Mesendoderm (in vitro differentiated cells): ENCODE results near the gene SLC18B1. TPM values are rescaled to one million over a fixed set of nuclear protein-coding genes. Genes with fewer than 3 reads are reported as not detected.

Experiments
- DNase-seq: peaks from one replicate; pipeline ENCODE4 v3.0.0; 2013
- H2AK5ac ChIP-seq: 2 replicates; pipeline ENCODE4 v1.6.1; 2013; ENCODE audit warnings: low read length, inconsistent platforms
- H2BK120ac ChIP-seq: 2 replicates; pipeline ENCODE4 v1.6.1; 2013; ENCODE audit warnings: low read depth, mild to moderate bottlenecking, low read length, moderate library complexity, mixed read lengths
- H2BK15ac ChIP-seq: replicated peaks from 2 replicates; pipeline ENCODE4 v1.6.1; 2013; ENCODE audit warnings: low read depth, mild to moderate bottlenecking, moderate library complexity
- H2BK5ac ChIP-seq: 2 replicates; pipeline ENCODE4 v1.6.1; 2013; ENCODE audit warnings: low read length, inconsistent platforms
- H3K18ac ChIP-seq: 2 replicates; pipeline ENCODE4 v1.6.1; 2013; ENCODE audit warnings: mild to moderate bottlenecking, low read length, mixed read lengths
- H3K23ac ChIP-seq: one replicate; pipeline ENCODE4 v1.6.1; 2013; ENCODE audit warnings: low read length
- H3K27ac ChIP-seq: 2 replicates; pipeline ENCODE4 v1.5.1; 2013; ENCODE audit warnings: low read depth, mild to moderate bottlenecking, inconsistent platforms, low read length, moderate library complexity
- H3K27me3 ChIP-seq: 2 replicates; pipeline ENCODE4 v1.6.1; 2013; ENCODE audit warnings: low read length, control low read depth, mild to moderate bottlenecking, inconsistent platforms; ENCODE audit not compliant: insufficient read depth, poor library complexity
- H3K36me3 ChIP-seq: 2 replicates; pipeline ENCODE4 v1.6.1; 2013; ENCODE audit warnings: low read length, inconsistent platforms; ENCODE audit not compliant: control insufficient read depth, insufficient read depth
- H3K4ac ChIP-seq: one replicate; pipeline ENCODE4 v1.6.1; 2013; ENCODE audit warnings: low read depth, mild to moderate bottlenecking, low read length, moderate library complexity
- H3K4me1 ChIP-seq: 2 replicates; pipeline ENCODE4 v1.6.1; 2013; ENCODE audit warnings: low read depth, low read length, inconsistent platforms; ENCODE audit not compliant: control insufficient read depth
- H3K4me2 ChIP-seq: 2 replicates; pipeline ENCODE4 v1.6.1; 2013; ENCODE audit warnings: low read length
- H3K4me3 ChIP-seq: 2 replicates; pipeline ENCODE4 v1.5.1; 2013; ENCODE audit warnings: mild to moderate bottlenecking, low read length
- H3K56ac ChIP-seq: one replicate; pipeline ENCODE4 v1.6.1; 2013; ENCODE audit warnings: low read length
- H3K79me1 ChIP-seq: 2 replicates; pipeline ENCODE4 v1.6.1; 2013; ENCODE audit warnings: low read length, inconsistent platforms
- H3K79me2 ChIP-seq: 2 replicates; pipeline ENCODE4 v1.6.1; 2013; ENCODE audit warnings: mild to moderate bottlenecking, low read length; ENCODE audit not compliant: control insufficient read depth, insufficient read depth
- H3K9ac ChIP-seq: 2 replicates; pipeline ENCODE4 v1.6.1; 2013; ENCODE audit warnings: low read length, inconsistent platforms
- H4K5ac ChIP-seq: one replicate; pipeline ENCODE4 v1.6.1; 2013; ENCODE audit warnings: low read length
- H4K8ac ChIP-seq: one replicate; pipeline ENCODE4 v1.6.1; 2013; ENCODE audit warnings: low read depth, mild to moderate bottlenecking, control low read depth, low read length, moderate library complexity
- WGBS: extraction: QIAGEN DNeasy Blood & Tissue Kit; methylation state at CpG from one replicate; pipeline ENCODE4 v1.1.7; 2013; ENCODE audit warnings: low lambda C conversion rate, missing lambda C conversion rate; ENCODE audit not compliant: insufficient coverage; ENCODE audit errors: extremely low coverage; 5-methylcytosine and 5-hydroxymethylcytosine counted together
- polyA plus RNA-seq, 2 experiments: library from polyadenylated mRNA; stranded (reverse); fragments of 200-250 nt; gene quantifications; one replicate each; pipeline ENCODE4 v1.2.3, GENCODE V29; 2013

The SLC18B1 gene
- polyA plus RNA-seq (2013, experiment 1 of 2) = 13.6 TPM
- polyA plus RNA-seq (2013, experiment 2 of 2) = 12.8 TPM

GRCh38 chr6:132797951-132798868 is at the start of gene SLC18B1:
SLC18B1 (minus strand) TSS chr6:132798637; CDS start chr6:132798456, 181 bp downstream.
- Histone ChIP-seq H3K56ac (peak within 1 kb of the TSS; percentile 89), H2AK5ac (no peak within 1 kb of the TSS), H3K23ac (no peak within 1 kb of the TSS), H3K79me1 (no peaks in the 10 kb centered on the region), H3K4me3 (peak within 1 kb of the TSS; percentile 66), H3K4me1 (no peaks in the 10 kb centered on the region), H3K36me3 (peaks cover 2% of the 10 kb centered on the region), H2BK15ac (no peak within 1 kb of the TSS), H3K27me3 (no peaks in the 10 kb centered on the region), H3K18ac (peak within 1 kb of the TSS; percentile 6), H4K8ac (peak within 1 kb of the TSS; percentile 28), H2BK120ac (no peak within 1 kb of the TSS), H3K4me2 (peak within 1 kb of the TSS; percentile 48), H3K4ac (peak within 1 kb of the TSS; percentile 63), H4K5ac (no peak within 1 kb of the TSS), H3K79me2 (no peaks in the 10 kb centered on the region), H3K9ac (peak within 1 kb of the TSS; percentile 80), H3K27ac (no peak within 1 kb of the TSS), H2BK5ac (no peak within 1 kb of the TSS)
- WGBS = no CpG with 5 or more reads among the region's 41 CpGs
- DNase-seq = peak; percentile 65

GRCh38 chr6:132843316-132844035 is 45.0 kb upstream of the SLC18B1 start:
- Histone ChIP-seq H3K4me1 (no peaks in the 10 kb centered on the region), H3K4me2 (no peak overlapping the region), H3K56ac (no peak overlapping the region), H3K36me3 (no peaks in the 10 kb centered on the region), H3K79me1 (no peaks in the 10 kb centered on the region), H3K79me2 (no peaks in the 10 kb centered on the region), H3K27ac (no peak overlapping the region), H2AK5ac (no peak overlapping the region), H2BK15ac (no peak overlapping the region), H2BK120ac (peak overlapping the region; percentile 12), H3K23ac (no peak overlapping the region), H3K4ac (no peak overlapping the region), H4K8ac (no peak overlapping the region), H4K5ac (no peak overlapping the region), H3K9ac (no peak overlapping the region), H3K27me3 (no peaks in the 10 kb centered on the region), H2BK5ac (no peak overlapping the region), H3K18ac (no peak overlapping the region), H3K4me3 (no peak overlapping the region)
- WGBS = no CpG with 5 or more reads among the region's 8 CpGs
- DNase-seq = no peak

DNA sequence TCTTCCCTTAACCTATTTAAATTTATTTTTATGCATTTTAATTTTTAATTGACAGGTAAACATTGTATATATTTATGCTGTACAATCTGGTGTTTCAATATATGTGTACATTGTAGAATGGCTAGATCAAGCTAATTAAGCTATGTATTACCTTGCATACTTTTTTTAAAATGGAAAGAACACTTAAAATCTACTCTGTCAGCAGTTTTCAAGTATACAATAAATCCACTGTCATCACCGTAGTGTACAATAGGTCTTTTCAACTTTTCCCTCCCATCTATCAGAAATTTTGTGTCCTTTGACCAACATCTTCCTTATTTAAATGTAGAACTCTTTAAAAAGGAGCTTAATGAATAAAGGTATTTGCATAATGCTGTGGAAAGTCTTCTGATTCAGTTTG is 43.5 kb upstream of the SLC18B1 start:
- no peak for DNase-seq
- Histone ChIP-seq H3K27ac (no peak overlapping the region), H2BK120ac (no peak overlapping the region), H3K56ac (no peak overlapping the region), H3K4me3 (no peak overlapping the region), H2BK15ac (no peak overlapping the region), H4K8ac (no peak overlapping the region), H3K4ac (no peak overlapping the region), H3K9ac (no peak overlapping the region), H4K5ac (no peak overlapping the region), H3K4me1 (no peaks in the 10 kb centered on the region), H3K27me3 (no peaks in the 10 kb centered on the region), H3K23ac (no peak overlapping the region), H3K79me2 (no peaks in the 10 kb centered on the region), H3K18ac (no peak overlapping the region), H3K36me3 (no peaks in the 10 kb centered on the region), H2BK5ac (no peak overlapping the region), H2AK5ac (no peak overlapping the region), H3K79me1 (no peaks in the 10 kb centered on the region), H3K4me2 (no peak overlapping the region)
- no CpG with 5 or more reads among the region's 1 CpG for WGBS

- Histone ChIP-seq H3K79me2 (no peaks in the 10 kb centered on the region), H4K8ac (no peak overlapping the region), H3K27me3 (no peaks in the 10 kb centered on the region), H3K18ac (no peak overlapping the region), H3K36me3 (no peaks in the 10 kb centered on the region), H3K4ac (no peak overlapping the region), H2AK5ac (no peak overlapping the region), H2BK120ac (no peak overlapping the region), H3K9ac (no peak overlapping the region), H3K4me2 (no peak overlapping the region), H3K23ac (no peak overlapping the region), H3K27ac (no peak overlapping the region), H3K56ac (no peak overlapping the region), H3K4me1 (no peaks in the 10 kb centered on the region), H2BK15ac (no peak overlapping the region), H3K4me3 (no peak overlapping the region), H3K79me1 (no peaks in the 10 kb centered on the region), H4K5ac (no peak overlapping the region), H2BK5ac (no peak overlapping the region)
- no CpG with 5 or more reads among the region's 6 CpGs for WGBS
- DNase-seq = no peak
Measured at GRCh38 chr6:132832891-132833290, 34.5 kb upstream of the SLC18B1 start.

- Histone ChIP-seq H3K27ac (no peak overlapping the region), H3K79me2 (no peaks in the 10 kb centered on the region), H4K5ac (no peak overlapping the region), H2AK5ac (no peak overlapping the region), H3K23ac (no peak overlapping the region), H3K56ac (no peak overlapping the region), H3K18ac (no peak overlapping the region), H2BK120ac (no peak overlapping the region), H4K8ac (no peak overlapping the region), H3K27me3 (no peaks in the 10 kb centered on the region), H3K4me3 (no peak overlapping the region), H3K4ac (no peak overlapping the region), H2BK15ac (no peak overlapping the region), H3K4me2 (no peak overlapping the region), H3K4me1 (no peaks in the 10 kb centered on the region), H3K36me3 (no peaks in the 10 kb centered on the region), H3K79me1 (no peaks in the 10 kb centered on the region), H3K9ac (no peak overlapping the region), H2BK5ac (no peak overlapping the region)
- DNase-seq = peak; percentile 56
- no CpG with 5 or more reads among the region's 3 CpGs for WGBS
Measured at GRCh38 chr6:132830334-132830751, 31.9 kb upstream of the SLC18B1 start.
